Activated CD4-positive, alpha-beta T cell treated with anti-CD3 and anti-CD28 coated beads, Interleukin-2, Interleukin-4, amounts not matched to agents 100 ng/mL and 50 ng/mL, durations not matched to agents 16 hours and 8 hours (primary cell): Measurements from ENCODE around the gene SMARCB1.

ENCODE experiments used
- DNase-seq: peaks from one replicate; pipeline ENCODE4 v3.0.0-alpha.2; 2020; ENCODE audit warnings: low spot score

Gene SMARCB1

DNA sequence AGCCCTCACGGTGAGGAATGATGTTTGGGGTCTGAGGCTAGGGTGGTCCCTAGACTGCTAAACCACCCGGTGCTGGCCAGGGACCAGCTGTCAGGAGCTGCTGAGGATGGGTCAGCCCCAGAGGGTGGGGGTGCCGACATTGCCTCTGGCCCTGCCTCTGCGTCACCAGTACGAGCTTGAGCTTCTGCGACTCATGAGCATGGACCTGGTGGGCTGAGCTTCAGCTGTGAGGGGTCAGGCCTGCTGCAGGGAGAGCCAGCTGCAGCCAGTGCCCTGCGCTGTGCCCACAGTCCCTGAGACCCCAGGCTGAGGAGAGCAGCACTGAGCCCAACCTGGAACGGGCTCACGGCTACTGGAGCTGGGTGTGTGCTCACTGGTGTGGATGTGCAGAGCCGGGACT, 45.0 kb downstream of the SMARCB1 start:
- no peak for DNase-seq

DNA sequence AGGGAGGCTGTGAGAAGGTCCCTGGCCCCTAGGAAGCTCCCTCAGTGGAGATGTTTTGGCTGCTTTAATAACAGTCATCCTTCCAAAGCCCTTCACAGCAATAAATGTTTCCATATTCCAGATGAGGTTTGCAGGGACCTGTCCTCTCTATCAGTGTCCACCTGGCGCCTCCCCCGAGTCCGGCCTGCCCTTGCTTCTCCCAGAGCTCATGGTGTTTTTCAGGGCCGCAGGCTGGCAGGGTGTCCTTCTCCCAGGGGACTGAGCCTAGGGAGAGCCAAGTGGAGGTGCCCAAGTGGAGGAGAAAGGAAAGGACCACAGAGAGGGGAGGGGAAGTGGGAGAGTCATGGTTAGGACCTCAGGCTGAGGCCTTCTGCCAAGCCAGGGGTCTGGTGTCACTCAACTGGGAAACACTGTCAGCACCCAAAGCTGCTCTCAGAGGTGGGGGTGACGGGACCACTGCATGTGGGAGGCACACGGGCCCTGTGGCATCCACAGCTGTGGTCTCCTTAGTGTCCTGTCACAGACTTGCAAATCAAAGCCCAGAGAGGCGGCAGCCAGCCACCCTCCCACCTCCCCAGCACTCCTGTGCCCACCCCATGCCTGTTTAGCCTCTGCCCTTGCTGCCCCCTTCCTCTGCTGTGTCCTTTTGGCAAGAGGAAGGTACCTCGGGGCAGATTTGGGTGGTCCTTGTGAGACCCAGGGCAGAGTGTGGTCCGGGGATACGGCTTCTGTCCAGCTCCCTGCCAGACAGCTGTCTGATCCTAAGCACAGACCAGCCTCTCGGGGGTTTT, 45.7 kb downstream of the SMARCB1 start:
- no peak for DNase-seq

DNA sequence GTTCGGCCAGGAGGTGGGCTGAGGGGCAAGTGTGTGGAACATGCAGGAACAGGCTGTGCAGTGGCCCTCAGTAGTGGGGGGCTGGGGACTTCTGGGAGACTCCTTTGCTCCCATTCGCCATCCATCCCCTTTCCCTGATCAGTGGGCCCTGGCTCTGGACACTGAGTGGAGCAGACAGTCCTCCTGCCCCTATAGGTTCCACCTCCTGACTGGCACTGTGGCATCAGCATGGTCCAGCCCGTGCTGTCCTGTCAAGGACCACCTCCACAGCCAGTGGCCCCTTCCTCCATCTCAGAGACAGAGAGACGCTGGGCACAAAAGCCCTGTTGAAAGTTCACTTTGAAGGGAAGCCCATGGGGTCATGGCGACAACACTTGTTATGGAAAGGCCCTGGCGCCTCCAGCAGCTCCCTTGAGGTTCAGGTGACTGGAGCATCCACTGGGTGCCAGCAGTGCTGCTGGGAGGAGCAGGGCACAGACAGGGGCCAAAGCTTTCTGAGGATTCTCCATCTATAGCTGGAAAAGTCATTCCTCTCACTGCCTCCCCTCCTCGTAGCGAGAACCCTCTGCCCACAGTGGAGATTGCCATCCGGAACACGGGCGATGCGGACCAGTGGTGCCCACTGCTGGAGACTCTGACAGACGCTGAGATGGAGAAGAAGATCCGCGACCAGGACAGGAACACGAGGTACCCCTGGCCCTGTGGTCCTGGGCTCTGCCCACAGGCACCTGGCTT, 46.4 kb downstream of the SMARCB1 start:
- no peak for DNase-seq

DNA sequence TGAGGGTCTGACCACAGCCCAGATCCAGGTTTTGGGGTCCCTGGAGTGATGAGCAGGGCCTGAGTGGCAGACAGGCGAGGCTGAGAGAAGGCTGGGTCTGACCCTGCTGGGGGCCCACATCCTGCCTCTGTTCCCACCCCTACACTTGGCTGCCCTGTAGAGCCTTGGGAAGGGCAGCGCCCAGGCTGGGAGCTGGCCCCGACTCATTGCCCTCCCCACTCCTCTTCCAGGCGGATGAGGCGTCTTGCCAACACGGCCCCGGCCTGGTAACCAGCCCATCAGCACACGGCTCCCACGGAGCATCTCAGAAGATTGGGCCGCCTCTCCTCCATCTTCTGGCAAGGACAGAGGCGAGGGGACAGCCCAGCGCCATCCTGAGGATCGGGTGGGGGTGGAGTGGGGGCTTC, 47.1 kb downstream of the SMARCB1 start:
- DNase-seq: no peak

DNA sequence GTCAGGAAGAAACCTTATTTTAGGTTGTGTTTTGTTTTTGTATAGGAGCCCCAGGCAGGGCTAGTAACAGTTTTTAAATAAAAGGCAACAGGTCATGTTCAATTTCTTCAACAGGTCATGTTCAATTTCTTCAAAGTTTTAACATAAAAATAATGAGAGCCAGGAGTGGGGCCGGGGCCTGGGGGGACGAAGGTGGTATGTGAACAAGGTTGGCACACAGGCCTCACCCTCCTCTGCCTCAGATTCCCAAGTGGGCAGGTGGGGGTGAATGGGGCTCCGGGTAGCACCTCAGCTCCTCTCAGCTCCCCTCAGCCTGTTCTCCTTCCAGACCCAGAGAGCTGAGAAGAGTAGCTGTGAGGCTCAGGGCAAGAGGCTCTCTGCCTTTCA, 47.6 kb downstream of the SMARCB1 start:
- no peak for DNase-seq

DNA sequence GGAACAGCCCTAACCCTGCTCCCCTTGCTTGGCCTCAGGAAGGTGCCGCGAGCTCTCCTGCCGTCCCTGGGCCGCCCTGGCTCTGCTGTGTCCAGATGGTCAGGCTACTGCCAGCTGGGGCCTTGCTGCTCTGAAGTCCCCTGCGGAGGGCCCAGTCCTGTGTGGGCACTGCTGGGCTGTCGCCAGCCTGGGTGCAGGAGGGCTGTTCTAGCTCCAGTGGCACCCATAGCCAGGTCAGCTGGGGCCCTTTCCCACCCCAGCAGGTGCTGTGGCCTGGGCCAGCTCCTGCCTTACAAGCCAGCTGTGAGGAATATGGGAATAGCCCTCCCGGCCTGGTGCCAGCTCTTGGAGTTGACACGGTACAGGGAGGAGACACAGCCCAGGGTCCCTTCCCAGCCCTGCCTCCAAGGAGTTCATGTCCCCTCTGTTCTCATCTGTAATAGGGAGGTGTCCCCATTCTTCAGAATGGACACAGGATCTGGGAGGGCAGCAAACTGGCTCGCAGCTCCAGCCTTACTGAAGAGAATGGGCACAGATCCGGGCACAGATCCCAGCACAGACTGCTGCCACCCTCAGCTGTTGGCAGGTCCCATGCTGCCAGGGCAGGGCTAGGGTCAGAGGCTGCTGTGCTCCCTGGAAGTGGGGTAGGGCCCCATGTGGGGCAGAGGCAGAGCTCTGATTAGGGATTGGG, 48.2 kb downstream of the SMARCB1 start:
- no peak for DNase-seq

DNA sequence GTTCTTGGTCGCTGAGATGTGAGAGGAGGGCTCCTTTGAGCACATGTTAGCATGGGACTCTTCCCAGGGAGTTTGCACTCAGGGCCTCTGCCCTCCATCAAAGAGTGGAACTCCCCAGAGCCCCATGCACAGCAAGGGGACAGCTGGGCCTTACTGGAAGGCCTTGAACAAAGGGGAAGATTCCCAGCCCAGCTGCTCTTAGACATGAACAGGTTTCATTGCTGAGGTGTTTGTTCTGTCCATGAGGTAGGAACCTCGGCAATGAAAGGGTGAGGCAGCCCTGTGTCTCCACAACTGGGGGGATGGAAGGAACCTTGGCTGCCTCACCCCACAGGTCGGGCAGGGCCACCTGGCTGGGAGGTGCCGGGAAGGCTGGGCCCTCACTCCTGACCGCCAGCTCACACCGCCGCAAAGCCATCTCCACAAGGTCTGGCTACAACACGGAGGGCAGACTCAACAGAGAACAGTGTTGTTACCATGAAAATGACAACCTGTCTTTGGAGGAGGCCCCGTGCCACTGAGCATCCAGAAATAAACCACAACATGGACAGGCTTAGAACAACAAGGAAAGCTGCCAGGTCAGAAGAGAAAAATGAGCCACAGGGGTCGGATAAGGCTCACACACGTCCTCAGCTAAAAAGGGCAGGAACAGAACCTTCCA, 48.8 kb downstream of the SMARCB1 start:
- no peak for DNase-seq

DNA sequence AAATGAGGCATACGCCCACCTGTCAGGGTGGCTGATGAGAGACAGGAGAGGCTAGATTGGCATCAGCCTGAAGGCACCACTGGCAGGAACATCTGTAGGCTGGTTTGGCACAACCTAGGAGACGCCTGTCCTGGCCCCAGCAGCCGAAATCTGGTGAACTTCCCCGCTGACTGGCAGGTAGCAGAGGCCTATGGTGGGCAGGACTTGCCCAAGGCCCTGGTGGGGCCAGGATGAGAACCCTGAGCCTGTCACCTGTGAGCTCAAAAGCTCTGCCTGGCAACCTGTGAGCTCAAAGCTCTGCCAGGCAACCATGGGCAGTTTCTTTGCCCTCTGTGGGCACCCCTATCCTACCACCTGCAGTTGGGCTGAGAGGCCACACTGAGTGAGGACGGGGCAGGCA, 49.5 kb downstream of the SMARCB1 start:
- DNase-seq: no peak

DNA sequence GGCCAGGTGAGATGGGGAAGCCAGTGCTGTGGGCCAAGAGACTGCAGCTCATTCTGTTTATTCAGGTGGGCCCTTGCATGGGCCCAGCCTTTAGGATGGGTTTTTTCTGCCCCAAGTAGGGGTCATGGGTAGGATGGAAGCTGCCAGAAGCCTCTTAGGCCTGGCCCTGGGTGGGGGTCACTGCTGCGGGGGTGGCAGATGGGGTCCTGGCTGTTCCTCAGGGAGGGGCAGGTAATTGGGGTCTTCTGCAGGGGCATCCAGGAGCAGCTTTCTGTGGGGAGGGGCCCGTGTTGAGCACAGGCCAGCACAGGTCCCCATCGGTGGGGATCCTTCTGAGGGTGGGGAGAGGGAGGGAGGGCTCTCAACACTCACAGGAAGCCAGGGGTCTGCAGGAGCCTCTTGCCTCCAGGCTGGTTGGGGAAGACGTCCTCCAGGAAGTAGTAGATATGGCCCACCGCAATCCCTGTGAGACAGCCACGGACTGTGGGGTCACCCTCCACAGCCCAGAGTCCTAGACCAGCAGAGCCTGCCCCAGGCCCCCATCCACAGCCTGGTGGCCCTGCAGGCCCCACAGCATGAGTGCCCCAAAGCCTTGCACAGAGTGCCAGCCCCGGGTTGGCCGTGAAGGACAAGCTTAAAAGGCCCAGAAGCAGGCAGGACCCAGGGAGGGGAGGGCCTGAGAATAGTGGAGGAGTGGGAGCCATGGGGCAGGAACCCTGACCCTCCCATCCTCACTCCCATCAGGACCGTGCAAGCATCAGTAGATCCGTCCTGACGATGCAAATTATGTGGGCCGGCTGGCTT, 50.1 kb downstream of the SMARCB1 start:
- no peak for DNase-seq

DNA sequence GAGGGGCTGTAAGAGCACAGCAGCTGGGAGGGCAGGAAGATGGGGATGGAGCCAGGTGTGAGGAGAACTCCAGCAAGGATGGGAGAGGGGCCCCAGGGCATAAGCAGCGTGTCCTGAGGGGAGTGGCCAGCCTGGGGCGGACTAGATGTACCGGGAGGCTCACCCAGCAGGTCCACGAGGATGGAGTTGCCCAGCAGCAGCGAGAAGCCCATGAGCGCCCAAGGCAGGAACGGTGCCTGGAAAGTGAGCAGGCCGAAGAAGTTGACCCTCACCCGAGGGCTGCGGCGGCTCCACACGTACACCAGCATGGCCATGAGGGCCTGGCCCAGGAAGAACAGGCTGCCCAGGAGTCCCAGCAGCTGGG, 50.7 kb downstream of the SMARCB1 start:
- DNase-seq: no peak

DNA sequence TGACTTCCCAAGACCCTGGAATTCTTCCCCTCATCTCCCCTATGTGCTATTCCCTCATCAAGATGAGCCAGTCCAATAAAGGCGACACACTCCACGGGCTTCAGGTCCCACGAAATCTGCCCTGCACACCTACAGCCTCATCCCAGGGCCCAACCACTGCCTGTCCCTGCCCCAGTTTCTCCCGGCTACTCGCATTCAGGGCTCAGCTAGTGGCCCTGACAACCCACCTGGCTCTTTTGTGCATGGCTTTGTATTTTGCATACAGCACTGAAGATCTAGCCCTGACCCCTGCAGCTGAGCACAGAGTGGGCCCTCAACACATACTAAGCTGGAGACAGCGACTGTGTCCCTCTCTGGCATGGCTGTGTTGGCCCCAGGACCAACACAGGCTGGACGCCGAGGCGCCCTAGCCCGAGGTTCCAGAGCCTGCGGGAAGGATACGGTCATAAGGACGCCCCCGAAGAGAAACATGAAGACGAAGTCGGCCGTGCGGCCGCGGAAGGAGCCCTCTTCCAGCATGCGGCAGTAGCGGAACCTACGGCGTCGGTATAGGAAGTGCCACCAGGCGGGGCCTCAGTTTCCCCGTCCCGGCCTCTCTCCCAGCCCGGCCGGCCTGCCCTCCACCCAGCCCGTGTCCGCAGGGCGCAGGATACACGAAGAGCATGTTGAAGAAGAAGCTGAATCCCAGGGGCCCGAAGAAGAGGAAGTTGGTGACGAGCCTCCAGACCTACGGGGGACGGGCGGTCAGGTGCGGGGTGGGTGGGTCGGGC, 51.3 kb downstream of the SMARCB1 start:
- DNase-seq: no peak

DNA sequence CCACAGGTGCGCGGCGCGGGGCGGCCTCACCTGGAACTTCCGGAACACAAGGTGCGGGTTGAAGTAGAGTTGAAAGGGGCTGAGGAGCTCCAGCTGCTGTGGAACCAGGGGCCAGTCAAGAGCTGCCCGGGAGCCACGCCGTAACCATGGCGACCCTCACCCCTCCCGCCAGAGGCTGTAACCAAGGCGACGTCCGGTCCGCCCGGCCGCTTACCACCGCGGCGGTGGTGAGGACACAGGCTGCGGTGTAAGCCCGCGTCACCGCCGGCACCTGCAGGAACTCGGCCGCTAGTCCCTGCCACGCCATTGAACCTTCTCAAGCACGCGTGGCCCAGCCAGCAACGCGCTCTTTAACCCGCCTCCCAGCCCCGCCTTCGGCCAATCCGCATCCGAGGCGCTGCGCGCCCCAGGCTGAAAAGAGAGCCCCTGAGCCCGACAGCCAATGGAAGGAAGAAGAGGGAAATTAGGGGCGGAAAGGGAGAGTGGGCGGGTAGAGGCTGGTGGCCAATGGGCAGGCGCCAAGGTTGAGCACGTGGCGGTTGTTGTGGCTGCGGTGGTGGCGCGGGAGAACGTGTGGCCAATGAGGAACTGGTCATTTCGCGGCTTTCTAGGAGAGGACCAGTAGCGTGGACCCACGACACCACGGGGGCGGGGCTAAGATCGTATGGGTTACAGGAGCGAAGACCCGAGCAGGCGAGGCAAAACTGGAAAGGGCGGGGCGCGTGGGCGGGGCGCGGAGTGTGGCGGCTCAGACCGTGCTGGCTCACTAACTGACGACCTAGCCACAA, 52.1 kb downstream of the SMARCB1 start, which contains the start of gene DERL3:
TSS of gene DERL3 (minus strand) at position 326 of the 788 bp plus-strand sequence. CDS start at position 307, 19 bp downstream.
- peak; percentile 99 for DNase-seq

DNA sequence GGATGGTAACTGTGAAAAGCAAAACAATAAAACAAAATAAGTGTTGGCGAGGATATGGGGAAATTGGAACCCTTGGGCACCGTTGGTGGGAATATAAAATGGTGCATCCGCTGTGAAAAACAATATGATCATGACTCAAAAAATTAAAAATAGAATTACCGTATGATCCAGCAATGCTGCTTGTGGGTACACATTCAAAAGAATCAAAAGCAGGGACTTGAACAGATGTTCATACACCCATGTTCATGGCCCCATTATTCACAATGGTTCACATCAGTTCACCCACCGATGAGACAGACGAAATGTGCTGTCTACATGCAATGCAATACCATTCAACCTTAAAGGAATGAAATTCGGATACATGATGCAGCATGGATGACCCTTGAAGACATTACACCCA, 53.3 kb downstream of the SMARCB1 start:
- DNase-seq: no peak

DNA sequence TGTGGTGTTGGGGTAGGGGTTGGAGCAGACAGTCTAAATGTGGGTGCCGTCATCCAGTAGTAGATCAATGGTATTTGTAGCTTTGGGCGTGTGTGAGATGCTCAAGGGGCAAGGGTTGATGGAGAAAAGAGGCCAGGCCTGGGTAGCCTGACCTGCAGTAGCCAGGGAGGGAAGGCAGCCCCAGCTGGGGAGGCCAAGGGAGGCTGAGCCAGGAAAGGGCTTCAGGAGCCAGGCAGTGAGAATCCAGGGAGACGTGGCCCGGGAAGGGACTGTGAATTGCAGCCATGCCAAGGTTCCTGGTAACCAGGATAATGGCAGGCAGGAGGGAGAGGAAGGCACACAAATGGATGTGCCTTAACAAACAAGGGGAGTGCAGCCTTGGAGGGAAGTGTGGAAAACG, 54.5 kb downstream of the SMARCB1 start:
- DNase-seq: no peak

DNA sequence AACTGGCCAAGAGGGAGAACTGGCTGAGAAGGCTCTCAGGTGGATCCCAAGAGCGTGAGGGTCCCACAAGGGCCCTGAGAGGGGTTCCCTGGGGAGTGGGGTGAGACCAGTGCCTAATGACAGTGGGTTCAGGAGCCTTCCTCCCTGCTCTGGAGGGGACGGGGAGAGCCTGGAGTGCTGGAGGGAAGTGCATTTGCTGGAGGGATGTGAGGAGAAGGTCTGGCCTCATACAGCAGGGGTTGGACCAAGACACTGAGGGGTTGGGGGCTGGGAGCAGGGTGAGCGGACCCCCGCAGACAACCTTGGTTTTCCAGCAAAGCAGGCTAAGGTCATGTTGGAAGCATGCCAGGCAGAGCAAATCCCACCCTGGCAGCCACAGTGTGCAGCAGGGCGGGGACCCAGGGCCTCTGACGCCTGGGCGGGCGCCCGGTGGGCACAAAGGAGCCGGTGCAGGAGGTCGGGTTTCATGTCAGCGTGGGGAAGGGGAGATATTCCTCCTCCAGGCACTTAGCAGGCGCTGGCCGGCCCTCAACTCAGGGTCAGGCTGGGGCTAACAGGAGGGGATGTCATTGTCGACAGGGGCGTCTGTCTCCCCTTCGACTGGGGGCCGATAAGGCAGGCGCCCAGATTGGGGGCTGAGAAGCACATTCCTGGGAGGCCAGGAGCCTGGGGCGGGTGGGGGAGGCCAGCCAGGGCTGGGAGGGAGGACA, 55.1 kb downstream of the SMARCB1 start:
- DNase-seq: no peak

DNA sequence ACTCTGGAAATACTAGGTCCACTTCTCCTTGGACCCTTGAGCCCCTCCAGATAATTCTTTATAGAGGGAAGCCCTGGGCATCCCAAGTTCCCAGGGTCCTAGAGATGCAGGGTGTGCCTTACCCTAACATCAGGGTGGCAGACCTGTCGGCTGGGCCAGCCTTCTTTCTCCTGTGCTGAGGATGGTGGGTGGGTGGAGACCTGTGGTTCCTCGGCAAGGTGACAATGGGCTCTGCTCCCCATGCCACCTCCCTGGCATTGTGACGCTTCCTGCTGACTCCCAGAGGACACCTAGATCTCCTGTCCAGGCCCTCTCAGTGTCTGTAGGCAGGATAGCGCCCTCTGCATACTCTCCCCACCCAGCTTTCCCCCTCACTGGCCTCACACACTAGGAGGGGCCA, 55.8 kb downstream of the SMARCB1 start:
- no peak for DNase-seq

DNA sequence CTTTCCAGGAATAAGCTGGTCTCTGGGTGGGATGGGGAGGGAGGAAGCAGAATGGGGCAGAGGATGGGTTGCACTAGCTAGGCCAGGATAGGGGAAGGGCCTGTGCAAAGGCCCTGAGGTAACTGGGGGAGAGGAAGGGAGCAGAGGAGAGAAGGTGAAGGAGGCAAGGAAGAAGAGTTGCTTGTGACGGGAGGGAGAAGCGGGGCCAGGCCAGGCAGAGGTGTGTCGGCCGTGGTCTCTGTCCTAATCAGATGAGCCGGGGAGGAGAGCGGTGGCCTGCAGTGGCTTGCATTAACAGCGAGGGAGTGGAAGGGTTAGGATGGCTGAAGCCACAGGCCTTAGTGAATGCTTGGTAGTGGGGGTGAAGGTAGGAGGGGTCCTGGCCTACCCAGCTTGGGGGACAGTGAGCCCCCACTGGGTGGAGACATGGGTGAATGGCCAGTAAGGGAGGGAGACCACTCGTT, 58.0 kb downstream of the SMARCB1 start:
- no peak for DNase-seq

DNA sequence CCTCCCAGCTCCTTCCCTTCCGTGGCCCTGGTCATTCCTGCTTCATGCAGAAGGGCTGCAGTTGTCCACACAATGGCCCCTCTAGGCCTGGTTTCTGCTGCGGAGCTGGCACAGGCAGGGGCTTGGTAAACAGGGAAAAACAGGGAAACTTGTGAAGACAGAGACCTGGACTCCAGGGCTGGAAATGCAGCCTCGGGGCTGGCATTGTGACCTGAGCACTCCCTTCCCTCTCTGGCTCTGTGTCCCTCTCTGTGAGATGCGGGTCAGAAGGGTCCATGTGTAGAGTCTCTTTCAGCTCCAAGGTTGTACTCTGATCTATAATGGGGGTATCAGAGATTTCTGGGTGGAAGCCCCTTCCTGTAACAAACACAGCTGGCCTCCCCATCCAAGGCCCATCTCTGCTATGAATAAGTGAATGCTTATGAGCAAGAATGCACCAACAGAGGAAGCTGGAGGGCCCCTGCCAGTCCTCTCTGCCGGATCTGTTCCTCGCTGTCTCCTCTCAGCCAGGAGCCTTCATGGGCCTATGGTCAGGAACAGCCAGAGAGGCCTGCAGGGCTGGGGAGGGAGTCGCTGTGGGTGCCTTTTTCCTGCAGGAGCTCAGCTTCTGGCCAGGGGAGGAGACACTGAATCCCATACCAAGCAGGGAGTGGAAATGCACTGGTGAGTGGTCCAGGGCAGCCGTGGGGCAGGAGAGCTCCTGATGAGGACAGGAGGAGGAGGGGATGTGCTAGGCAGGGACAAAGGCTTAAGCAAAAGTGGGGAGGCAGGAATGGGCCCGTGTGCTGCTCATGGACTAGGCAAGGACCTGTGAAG, 58.7 kb downstream of the SMARCB1 start:
- no peak for DNase-seq
